GM23248 (cell line): ENCODE data around the gene TCAF1.
"Not testable (repeated sequence)": the region's sequence is repeated elsewhere in the genome, so short reads cannot be mapped to it uniquely, and the experiment has no call there.

Experiments used
- EZH2 ChIP-seq: fragments of 200-600 bp; sonication (generic); IDR thresholded peaks from 2 replicates; pipeline ENCODE4 v1.6.1; 2018; ENCODE audit warnings: antibody characterized with exemption, mild to moderate bottlenecking; ENCODE audit not compliant: insufficient read depth, poor library complexity, severe bottlenecking
- EZH2phosphoT487 ChIP-seq: fragments of 200-600 bp; sonication (generic); IDR thresholded peaks from 2 replicates; pipeline ENCODE4 v1.6.1; 2018; ENCODE audit warnings: antibody characterized with exemption, moderate library complexity, mild to moderate bottlenecking, low read depth; ENCODE audit not compliant: insufficient read depth

DNA sequence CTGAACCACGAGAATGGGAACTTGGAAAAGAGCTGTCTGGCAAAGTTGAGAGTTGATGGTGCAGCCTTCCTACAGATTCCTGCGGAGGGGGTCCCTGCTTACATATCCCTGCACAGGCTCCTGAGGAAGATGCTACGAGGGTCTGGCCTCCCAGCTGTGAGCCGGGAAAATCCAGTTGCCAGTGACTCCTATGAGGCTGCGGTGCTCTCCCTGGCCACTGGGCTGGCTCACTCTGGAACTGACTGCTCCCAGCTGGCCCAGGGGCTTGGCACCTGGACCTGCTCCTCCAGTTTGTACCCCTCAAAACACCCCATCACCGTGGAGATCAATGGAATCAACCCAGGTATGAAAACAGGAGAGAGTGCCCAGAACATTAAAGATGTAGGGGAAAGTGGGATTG, 91.3 kb downstream of the TCAF1 start:
- not testable (repeated sequence) for TF ChIP-seq EZH2phosphoT487, EZH2
